ENCODE results near the gene LRRC10B. TPM values are rescaled to one million over a fixed set of nuclear protein-coding genes. Genes with fewer than 3 reads are reported as not detected.
A peak's percentile ranks its signal among the peaks of the same experiment; 100 is the strongest.

The LRRC10B gene
- total and polyA plus RNA-seq, 2 of the 8 experiments (the other 6 are each of a cell fraction or from before 2014, with no cell fraction given): 0.47 to 0.71 TPM

GRCh38 chr11:61516191-61516590, 7.6 kb downstream of the LRRC10B start:
- no peak overlapping the region; the same call in 1 of the 2 replicates for H4K8ac ChIP-seq (ENCODE audit: extremely low read depth, insufficient read depth, low read length)
- H2BK12ac ChIP-seq (ENCODE audit: low read depth, low read length): no peak overlapping the region
- H3K56ac ChIP-seq (replicated peaks; ENCODE audit: insufficient read length, low read depth, low read length): no peak overlapping the region
- H4K5ac ChIP-seq (ENCODE audit: insufficient read length, low read depth, low read length): no peak overlapping the region
- ChIA-PET CTCF (ENCODE audit: partially characterized antibody) (interaction anchor here (0.6 to 40.4 kb wide), 32 partner anchors 9 to 234 kb away, joined by 3 to 2106 read pairs (median 6); partner anchors contain the start of genes LRRC10B and TMEM138), POLR2A (ENCODE audit: partially characterized antibody) (interaction anchor here (0.8 to 2.6 kb wide), 3 partner anchors 35 to 67 kb away, joined by 3 to 12 read pairs (median 6); a partner anchor contains a TSS)
- FAIRE-seq: no peak
- no peaks in the 10 kb centered on the region for H3K79me1 ChIP-seq (ENCODE audit: low read depth, low read length)
- H3K27ac ChIP-seq (ENCODE audit: low read depth, low read length): no peak overlapping the region
- H3K36me3 ChIP-seq (ENCODE audit: control insufficient read depth in 2 of 4, insufficient read depth in 4 of 4, low read length in 3 of 4): no peaks in the 10 kb centered on the region
- no peak overlapping the region; the same call in 1 of the 2 replicates for H2BK20ac ChIP-seq (ENCODE audit: low read length)
- H2BK15ac ChIP-seq (ENCODE audit: low read length): no peak overlapping the region
- no peaks in the 10 kb centered on the region for H3K9me3 ChIP-seq (ENCODE audit: insufficient read depth in 2 of 2, low read depth in 1 of 2, low read length in 1 of 2)
- peak overlapping the region in 1 of 4 experiments; percentile 39; a peak in 1 of 8 replicates for H3K4me3 ChIP-seq (ENCODE audit: extremely low read depth in 1 of 4, insufficient read depth in 2 of 4, low read depth in 3 of 4, low read length in 4 of 4)
- H3K27me3 ChIP-seq (replicated peaks in 1 of 4; ENCODE audit: control insufficient read depth in 3 of 4, extremely low read depth in 1 of 4, insufficient read depth in 3 of 4, low read length in 3 of 4): peaks cover 0 to under 1% (median under 1%) of the 10 kb centered on the region in 4 experiments; a peak in 2 of 7 replicates
- H3K23me2 ChIP-seq (ENCODE audit: low read depth, low read length): no peaks in the 10 kb centered on the region
- H3K23ac ChIP-seq (ENCODE audit: insufficient read length): no peak overlapping the region
- no peak overlapping the region for H3K4ac ChIP-seq (replicated peaks; ENCODE audit: insufficient read length, low read depth, low read length)
- WGBS, 2 experiments (ENCODE audit: extremely low coverage in 1 of 2, insufficient coverage in 1 of 2, insufficient read length in 1 of 2, insufficient replicate concordance in 2 of 2, low coverage in 1 of 2, low lambda C conversion rate in 2 of 2, missing lambda C conversion rate in 1 of 2): 60% methylated on average over 15 of the region's 22 CpGs; no CpG with 5 or more reads in 1 of the 2 experiments
- H2AFZ ChIP-seq (ENCODE audit: low read length): no peak overlapping the region
- H4K91ac ChIP-seq (replicated peaks; ENCODE audit: insufficient read length, low read length): no peak overlapping the region
- no peak overlapping the region for H3K18ac ChIP-seq (ENCODE audit: extremely low read depth, low read length)
- no peak overlapping the region for H2AK5ac ChIP-seq (ENCODE audit: low read depth, low read length)
- no peak overlapping the region for H2BK120ac ChIP-seq (replicated peaks; ENCODE audit: low read depth, low read length)
- H3K4me2 ChIP-seq (ENCODE audit: insufficient read depth in 1 of 2, low read depth in 2 of 2, low read length in 2 of 2): peak overlapping the region in 1 of 2 experiments; percentile 26; a peak in 2 of 4 replicates
- H3K79me2 ChIP-seq (ENCODE audit: control insufficient read depth in 1 of 2, insufficient read depth in 2 of 2, low read length in 2 of 2): no peaks in the 10 kb centered on the region
- H3K4me1 ChIP-seq (replicated peaks in 1 of 4; ENCODE audit: control insufficient read depth in 3 of 4, insufficient read depth in 4 of 4, low read length in 3 of 4): peaks cover 0 to 41% (median 27%) of the 10 kb centered on the region in 4 experiments; a peak in 6 of 7 replicates
- no peak overlapping the region for H3K14ac ChIP-seq (ENCODE audit: insufficient read length)
- no peak overlapping the region for H3K9ac ChIP-seq (replicated peaks in 1 of 4; ENCODE audit: extremely low read depth in 1 of 4, low read depth in 3 of 4, low read length in 3 of 4)
- H2BK5ac ChIP-seq (ENCODE audit: low read depth, low read length): peak overlapping the region; percentile 44; the same call in 1 of the 2 replicates
- peak in 1 of 2 experiments; percentile 82 for DNase-seq (ENCODE audit: low read depth in 1 of 2, low spot score in 2 of 2)
- peaks cover 0 to 2% of the 10 kb centered on the region in 2 experiments for H4K20me1 ChIP-seq (replicated peaks in 1 of 2; ENCODE audit: control insufficient read depth in 1 of 2, insufficient read depth in 2 of 2, low read length in 2 of 2)
- TF ChIP-seq CBX8 (IDR thresholded peaks at IDR 0.05; ENCODE audit: borderline replicate concordance, low read depth, low read length) (no peak), MAX (IDR thresholded peaks at IDR 0.05) (peak; percentile 55), TBP (IDR thresholded peaks at IDR 0.05; ENCODE audit: low read depth, low read length) (no peak), TAF1 (IDR thresholded peaks at IDR 0.05; ENCODE audit: low read depth, low read length) (no peak), KDM4A (IDR thresholded peaks at IDR 0.05; ENCODE audit: low read depth, low read length, severe bottlenecking) (no peak), CHD1 (IDR thresholded peaks at IDR 0.05; ENCODE audit: low read depth, low read length) (no peak), FOSL1 (IDR thresholded peaks at IDR 0.05; ENCODE audit: insufficient read depth, low read depth, low read length) (no peak), CTBP2 (IDR thresholded peaks at IDR 0.05; ENCODE audit: borderline replicate concordance, insufficient read depth, insufficient read length, low read length) (no peak), SRF (IDR thresholded peaks at IDR 0.05; ENCODE audit: low read depth, low read length) (no peak), JUN (IDR thresholded peaks at IDR 0.05; ENCODE audit: low read depth, low read length) (no peak), PHF8 (conservative IDR thresholded peaks at IDR 0.05; ENCODE audit: low read depth, low read length) (no peak), NANOG (IDR thresholded peaks at IDR 0.05; ENCODE audit: insufficient read depth, low read depth, low read length, poor library complexity, severe bottlenecking) (no peak), CREB1 (IDR thresholded peaks at IDR 0.05) (no peak)
